Activated CD4-positive, CD25-positive, alpha-beta regulatory T cell (primary cell): ENCODE measurements around the gene GRM8.
A peak's percentile ranks its signal among the peaks of the same experiment; 100 is the strongest.
"Not testable (repeated sequence)": the region's sequence is repeated elsewhere in the genome, so short reads cannot be mapped to it uniquely, and the experiment has no call there.

ENCODE experiments used
- DNase-seq, 4 experiments: peaks; one replicate each; lab custom pipeline; 2025; lab: John Stamatoyannopoulos, UW

Gene GRM8

DNA sequence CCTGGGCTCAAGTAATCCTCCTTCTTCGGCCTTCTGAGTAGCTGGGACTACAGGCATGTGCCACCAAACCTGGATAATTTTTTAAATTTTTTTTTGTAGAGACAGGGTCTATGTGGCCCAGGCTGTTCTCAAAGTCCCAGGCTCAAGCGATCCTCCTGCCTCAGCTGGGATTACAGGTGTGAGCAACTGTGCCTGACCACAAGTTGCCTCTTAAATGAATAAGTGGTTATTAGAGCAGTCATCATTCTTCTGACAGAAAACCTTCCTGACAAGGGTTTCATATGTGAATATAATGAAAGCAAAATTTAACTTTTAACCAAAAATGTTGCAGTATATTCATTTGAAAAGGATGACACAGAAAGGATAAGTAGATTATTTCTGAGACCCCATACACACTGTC lies 532.5 kb downstream of the GRM8 start:
- DNase-seq: no peak

DNA sequence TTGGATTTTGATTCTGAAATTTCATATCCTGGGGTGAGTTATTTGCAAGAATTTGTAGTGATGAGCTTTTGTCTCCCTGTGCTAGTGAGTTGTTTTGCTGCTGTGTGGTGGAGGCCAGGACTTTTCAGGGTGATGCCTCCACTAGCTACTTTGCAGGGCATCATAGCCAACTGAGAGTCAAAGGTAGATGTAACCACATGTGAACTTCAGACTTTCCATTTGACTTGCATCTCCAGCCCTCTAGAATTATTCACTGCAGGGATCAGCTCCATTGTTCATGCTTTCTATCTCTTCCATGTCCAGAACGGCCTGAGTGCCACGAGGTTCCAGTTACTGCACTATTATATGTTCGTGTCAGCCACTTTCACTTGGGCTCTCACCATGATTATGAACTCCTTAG lies 534.3 kb downstream of the GRM8 start:
- DNase-seq: no peak

DNA sequence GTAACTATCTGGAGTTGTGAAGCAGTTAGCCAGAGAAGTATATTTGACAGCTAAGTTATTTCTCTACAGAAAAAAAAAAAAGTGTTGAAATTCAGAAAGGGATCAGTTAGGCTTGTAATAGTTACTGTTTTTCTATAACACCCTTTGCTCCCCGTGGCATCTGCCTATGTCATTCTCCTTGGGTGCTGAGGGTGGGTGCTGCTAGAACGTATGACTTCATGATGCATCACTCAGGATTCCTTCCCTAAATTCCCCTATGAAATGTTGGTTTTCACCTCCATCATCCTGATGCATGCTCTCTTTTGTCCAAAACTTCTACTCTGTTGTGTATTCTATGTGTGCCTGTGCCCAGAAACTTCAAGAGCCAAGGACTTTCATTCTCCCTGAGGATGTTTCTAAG lies 536.4 kb downstream of the GRM8 start:
- DNase-seq: no peak

DNA sequence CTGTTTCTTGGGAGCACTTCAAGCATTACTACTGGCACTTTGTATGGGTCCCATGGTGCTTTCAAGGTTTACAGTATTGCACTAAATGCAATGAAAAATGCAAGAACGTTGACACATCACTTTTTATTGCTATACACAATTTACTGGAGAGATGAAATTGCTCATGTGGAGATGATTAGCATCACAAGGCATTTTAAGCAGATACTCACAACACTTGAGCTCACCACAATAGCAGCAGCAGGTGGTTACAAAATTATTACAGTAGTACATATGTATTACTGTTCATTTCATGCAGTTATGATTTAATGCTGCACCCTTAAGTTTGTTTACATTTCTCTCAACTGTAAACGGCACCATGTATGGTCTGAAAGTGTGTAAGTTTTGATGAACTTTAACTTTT lies 537.7 kb downstream of the GRM8 start:
- no peak for DNase-seq

DNA sequence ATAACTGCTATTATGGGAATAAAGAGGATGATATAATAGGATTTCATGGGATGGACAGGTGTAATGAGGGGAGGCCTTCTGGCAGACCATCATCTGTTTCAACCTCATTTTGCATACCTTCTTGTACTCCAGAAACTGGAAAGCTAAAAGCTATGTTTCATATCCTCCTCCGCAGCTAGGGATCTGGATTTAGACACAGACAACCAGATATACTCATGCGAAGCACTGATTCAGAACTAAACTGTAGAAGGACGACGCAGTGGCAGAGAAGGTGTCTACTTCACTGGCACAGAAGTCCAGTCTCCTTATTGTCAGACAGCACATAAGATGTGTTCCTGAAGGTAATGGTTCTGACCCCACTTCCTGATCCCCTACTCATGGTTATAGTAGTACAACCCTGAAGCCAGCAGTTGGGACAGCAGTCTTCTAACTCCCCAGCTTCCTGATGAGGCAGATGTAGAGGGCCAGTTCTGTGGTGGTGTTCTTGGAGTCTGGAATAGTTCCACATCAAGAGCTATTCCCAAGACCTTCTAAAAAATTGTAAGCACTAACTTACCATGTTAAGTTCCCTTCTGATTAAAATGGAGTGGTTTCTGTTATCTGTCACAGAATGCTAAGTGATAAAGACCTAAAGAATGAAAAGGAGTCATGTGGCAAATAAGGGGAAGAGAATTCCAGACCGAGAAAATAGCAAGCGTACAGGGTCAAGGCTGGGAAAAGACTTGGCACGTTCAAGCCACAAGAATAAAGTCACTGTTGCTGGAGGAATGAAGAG lies 550.3 kb downstream of the GRM8 start:
- DNase-seq: no peak

DNA sequence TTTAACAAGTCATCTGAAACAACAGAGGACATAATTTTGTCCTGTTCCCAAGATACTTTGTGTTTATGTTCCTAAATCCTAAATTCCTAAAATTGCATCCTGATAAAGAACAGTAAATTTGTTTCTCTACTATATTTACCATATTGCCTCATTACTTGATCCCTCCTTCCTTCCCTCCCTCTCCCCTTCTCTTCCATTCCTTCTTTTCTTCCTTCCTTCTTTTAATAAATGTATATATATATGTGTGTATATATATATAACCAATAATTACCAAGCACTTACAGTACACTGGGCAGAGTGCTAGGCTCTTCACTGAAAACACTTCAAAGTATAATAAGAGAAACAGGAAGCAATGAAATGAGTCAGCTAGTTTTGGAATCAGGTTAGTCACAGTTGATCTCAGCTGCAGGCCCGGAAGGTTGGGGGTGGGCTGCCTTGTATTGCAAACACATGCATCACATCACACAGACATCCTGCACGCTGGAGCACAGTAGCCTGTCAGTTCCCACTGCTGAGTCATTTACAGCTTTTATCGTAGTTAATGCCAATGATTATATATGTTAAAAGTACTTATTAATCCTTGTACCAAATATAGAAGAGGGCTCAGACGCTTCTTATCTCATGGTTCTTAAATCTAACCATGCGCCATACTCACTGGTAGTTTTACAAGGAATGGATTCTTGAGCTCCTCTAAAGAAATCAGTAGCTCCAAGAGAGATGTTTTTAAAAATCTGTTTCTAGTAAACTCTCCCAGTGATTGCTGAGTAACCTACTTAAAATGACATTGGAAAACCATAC lies 551.7 kb downstream of the GRM8 start:
- peak; percentile 24 to 38 (median 28) for DNase-seq

DNA sequence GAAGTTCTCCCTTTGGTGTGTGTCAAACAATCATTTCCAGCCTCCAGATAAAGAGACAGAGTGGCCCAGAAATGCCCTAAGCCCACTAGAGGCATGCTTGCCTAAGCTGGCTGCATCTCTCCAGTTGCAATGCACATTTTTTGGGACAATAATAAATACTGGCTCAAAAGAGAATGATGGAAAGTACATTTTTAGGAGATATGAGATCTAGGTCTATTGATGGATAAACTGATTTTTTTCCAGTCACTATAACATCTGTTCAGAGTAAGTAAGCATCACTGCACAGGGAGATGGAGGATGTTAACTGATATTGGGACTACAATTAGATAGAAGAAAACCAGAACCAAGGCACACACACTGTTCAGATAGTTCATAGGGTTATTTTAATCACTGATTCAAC lies 553.0 kb downstream of the GRM8 start:
- no peak for DNase-seq

DNA sequence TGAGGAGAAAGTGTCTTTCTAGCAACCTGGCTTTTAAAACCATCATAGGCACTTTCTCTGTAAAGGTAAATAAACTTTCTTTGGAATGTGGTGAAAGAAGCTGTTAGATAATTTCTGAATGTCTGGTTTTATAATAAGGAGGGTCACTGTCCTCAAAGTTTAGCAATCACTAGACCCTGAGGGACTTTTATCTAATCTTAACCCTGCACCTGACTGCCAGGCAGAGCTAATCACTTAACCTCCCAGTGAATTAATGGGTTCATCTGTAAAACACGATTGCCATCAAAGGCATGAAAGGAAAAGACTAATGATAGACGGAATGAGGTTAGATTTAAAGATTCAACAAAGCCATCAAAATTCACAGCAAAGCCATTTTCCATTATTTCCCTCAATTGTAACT lies 553.8 kb downstream of the GRM8 start:
- no peak for DNase-seq

DNA sequence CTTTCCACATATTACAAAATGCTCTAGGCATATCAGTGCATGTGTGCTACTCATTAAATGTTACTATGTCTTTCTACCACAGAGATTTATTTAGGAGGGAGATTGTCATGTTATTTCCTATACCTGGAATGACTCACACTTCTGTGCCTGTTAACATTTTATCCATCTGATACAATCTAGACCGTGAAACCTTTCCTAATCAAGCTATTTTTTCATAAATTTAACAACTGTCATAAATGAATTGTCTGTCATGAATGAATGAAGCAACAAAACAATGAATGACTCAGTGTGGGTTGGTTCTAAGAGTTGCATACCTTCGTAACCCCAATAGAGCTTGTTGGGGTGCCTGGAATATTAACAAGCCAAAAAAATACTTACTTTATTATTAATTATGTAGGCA lies 554.3 kb downstream of the GRM8 start:
- no peak for DNase-seq

DNA sequence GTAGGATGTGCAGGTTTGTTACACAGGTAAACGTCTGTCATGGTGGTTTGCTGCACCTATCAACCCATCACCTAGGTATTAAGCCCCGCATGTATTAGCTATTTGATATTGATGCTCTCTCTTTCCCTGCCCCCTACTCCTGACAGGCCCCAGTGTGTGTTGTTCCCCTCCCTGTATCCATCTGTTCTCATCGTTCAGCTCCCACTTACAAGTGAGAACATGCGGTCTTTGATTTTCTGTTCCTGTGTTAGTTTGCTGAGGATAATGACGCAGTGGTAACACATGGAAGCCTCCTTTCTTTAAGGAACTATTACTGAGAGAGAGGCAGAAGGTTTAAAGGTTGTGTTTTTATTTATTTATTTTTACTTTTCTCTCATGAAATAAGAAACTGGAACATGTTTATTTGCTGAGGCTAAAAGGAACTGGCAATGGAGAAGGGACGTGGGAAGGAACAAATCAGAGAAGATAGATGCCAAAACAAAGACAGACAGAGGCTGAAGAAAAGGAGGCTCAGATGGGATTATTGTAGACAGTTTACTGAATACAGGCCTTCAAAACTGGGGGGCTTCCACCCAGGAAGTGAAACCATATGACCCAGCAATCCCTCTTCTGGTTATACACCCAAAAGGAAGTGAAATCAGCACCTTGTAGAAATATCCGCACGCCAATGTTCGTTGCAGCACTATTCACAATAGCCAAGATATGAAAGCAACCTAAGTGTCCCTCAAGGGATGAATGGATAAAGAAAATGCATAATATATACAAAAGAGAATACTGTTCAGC lies 556.3 kb downstream of the GRM8 start:
- DNase-seq: no peak

DNA sequence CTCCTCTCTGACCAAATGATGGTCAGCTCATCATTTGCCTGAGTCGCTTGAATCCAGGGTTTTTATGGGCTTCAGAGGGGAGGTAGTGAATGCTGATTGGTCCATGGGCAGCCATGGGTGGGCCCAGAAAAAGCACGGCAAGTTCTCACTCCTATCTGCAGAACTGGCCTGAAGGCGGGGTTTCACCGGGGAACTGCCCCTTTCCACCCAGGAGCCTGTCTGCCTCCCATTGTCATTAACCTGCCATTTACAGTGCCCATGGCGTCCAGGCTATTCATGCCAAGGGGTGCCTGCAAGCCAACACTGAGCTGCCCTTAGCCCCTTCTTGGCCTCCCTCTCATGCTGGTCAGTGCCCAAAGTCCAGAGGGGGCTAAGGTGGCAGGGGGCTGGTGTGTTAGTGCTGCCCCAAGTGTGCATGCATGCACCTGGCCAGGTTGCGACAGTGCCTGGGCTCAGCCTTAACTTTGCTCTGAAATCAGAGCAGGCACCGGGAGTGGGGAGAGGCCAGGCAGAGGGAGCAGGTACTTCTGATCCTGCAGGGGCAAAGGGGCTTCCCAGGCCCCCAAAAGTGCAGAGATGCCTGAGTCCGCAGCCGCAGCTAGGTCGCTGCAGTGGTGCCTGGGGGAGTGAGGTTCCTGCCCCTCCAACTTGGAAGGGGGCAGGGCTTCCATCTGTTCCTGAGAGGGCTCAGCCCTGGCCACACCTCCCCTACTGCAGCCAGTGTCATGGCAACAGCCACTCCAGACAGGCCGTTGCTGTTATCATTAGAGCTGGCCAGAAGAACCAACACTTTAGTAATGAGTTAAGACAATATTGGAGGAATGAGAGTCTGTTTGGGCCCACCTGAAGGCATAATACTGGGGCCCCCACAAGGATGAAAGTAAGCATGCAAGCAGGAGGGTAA lies 561.6 kb downstream of the GRM8 start:
- DNase-seq: no peak

DNA sequence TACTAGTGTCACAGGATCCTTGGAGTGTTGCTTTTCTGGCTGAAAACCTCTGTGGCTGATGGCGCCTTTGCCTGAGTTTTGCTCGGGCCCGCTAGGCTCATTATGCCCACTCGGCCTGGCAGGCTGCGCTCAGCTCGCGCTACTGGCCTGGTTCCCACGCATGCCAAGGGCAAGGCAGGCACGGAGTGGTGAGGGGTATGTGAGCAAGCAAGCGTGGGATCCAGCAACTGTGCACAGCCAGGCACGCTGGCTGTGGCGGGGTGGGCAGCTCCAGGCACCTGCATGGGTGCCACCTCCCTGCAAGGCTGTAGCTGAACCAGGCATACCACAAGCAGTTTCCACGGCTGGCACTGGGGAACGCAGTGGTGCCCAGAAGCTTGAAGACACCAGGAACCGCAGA lies 562.6 kb downstream of the GRM8 start:
- DNase-seq: no peak

DNA sequence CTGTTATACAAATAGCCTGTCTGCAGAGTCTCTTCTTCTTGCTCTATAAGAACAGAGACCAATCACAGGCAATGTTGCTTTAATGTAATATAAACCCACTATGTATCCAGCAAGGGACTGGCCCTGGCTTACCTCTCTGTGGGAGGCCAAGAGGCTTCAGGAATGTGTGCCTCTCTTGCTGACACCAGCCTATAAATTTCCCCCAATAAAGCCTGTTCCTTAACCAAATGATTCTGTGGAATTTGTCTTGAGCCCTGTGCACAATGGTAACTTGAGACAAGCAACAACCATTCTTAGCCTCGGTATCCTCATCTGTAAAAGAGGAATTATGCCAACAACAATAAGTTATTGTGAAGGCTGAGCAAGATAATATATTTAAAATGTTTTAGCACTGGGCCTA lies 563.7 kb downstream of the GRM8 start:
- DNase-seq: no peak

DNA sequence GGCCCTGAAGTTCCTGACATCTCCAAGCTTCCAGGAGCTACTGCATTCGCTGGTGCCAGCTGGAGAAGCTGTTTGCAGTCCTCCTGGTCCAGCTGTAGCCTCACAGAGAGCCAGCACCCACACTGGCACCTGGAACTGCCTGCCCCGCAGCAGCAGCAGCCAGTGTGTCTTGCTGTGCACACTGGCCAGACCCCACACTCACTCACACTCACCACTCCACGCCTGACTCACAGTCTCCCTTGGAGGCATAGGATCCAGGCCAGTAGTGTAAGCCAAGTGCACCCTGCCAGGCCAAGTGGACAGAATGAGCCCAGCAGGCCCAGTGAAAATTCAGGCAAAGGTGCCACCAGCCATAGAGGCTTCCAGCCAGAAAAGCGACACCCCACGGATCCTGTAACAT lies 566.3 kb downstream of the GRM8 start:
- DNase-seq: no peak

DNA sequence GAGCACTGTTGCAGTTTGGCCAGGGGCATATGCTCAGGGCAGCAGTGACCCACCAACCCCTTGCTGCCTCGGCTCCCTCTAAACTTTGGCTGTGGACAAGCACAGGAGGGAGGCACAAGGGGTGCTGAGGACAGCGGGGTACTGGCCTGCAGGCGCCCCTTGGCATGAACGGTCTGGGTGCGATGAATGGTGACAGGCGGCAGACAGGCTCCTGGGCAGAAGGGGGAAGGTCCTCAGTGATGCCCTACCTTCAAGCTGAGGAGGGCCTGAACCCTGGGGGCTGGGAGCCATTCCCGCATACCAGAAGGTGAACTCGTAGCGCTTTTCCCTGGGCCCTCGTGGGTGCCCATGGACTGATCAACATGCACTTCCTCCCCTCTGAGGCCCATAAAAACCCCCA lies 567.1 kb downstream of the GRM8 start:
- DNase-seq: no peak

DNA sequence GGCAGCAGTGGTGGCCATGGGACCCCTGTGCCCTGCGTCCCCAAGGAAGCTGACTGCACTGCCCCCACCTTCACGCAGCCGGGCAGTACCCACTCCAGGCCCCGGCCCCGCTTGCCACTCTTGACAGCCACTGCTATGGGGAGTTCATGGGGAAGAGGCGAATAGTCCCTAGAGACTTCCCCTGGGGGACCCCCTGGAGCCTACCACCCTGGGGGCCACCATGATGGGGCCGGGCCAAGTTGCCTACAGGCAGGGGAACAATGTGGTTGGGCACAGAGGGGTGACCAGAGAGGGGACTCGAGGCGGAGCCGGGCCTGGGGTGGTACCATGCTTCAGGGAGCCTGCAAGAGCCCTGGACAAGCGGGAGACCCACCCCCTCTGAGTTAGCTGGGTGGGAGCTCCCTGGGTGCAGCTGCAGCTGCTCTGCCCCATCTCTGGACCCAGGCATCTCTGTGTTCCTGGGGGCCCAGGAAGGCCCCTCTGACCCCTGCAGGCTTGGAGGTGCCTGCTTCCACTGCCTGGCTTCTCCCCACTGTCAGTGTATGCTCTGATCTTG lies 567.6 kb downstream of the GRM8 start:
- no peak for DNase-seq

DNA sequence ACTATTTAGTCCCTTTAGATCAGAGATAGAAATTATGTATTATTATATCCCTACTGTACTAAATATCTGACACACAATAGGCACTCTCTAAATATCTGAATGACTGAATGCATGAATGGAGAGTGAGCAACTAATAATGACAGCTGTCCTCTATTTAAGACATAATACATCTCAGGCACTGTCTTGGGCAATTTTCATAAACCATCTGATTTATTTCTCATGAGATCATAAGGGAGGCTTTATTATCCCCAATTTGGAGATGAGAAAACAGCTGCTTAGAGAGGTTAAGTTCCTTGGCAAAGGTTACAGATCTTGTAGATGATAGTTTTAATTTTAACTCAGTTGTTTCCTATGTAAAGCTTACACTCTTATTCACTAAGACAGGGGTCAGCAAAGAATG lies 570.6 kb downstream of the GRM8 start:
- DNase-seq: no peak

DNA sequence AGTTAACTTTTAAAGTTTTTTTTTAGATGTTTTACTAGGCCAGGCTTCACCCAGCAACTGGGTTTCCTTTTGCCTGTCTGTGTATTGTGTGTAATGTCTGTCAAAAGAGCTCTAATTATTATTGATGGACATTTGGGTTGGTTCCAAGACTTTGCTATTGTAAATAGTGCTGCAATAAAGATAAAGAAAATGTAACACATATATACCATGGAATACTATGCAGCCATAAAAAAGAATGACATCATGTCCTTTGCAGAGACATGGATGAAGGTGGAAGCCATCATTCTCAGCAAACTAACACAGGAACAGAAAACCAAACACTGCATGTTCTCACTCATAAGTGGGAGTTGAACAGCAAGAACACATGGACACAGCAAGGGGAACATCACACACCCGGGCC lies 584.0 kb downstream of the GRM8 start:
- not testable (repeated sequence) for DNase-seq

DNA sequence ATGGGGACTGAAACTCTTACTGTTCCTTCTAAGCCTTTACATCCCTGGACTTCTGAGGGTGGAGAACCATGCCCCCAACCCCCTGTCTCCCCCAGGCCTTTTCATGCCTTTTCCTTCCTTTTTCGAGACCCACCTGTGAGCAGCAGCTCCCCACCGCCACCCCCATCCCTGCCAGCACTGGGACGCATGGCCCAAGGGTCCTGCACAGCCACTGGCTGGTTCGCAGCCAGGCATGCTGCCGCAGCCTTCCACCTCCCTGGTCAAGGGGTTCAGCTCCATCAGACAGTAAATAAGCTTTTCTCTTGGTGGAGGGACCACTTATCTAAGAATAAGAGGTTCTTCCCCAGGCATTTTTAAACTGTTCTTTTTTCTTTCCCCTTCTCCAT lies 584.4 kb downstream of the GRM8 start:
- no peak for DNase-seq

DNA sequence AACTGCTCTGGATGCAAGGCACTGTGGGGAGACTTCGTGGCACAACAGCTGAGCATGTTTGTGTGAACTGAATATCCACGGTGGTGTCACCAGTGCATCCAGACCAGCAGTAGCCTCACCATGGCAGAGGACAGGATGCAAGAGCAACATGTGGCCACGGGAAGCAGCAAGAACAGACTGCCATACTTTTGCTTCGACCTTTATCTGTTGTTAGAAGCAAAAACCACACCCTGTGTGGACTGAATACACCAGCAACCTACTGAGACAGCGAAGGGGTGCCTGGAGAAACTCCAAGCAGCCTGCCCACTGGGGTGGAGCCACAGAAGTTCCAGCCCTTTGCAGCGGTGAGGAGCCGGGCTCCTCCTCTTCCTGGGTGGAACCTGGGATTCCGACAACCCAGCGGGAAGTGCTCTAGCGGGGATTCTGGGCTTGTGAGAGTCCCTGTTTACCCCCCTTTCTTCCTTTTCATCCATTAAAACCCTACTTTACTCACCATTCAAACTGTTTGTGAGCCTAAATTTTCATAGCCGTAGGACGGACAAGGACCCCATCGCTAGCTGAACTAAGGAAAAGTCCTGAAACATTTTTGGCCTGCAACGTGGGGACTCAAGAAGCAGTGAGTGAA lies 584.9 kb downstream of the GRM8 start:
- no peak for DNase-seq

DNA sequence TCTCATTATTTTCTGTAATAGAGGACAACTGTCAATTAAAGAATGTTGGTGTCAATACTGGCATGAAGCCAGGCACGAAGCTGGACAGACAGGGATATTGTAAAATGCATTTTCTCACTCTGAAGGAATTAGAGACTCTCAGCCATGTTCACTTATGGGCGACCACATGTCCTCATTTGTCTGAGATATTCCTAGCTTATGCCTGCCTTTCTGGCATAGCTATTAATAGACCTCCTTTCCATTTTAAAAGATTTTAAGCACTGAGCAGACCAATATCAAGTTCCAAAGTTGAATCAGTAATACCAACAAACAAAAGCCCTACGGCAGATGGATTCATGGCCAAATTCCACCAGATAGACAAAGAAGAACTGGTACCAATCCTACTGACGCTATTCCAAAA lies 589.9 kb downstream of the GRM8 start:
- DNase-seq: no peak
